Panc1 (cell line): ENCODE measurements around the gene FADS2. TPM values are rescaled to one million over a fixed set of nuclear protein-coding genes. Genes with fewer than 3 reads are reported as not detected.

Experiments used
- ATAC-seq: fragments of 200-7000 bp; cut with Tn5 transposase; 2 replicates; pipeline ENCODE4 v1.9.1; 2020; ENCODE audit warnings: mild to moderate bottlenecking, moderate library complexity
- BruUV-seq: library from RNA; stranded (reverse); fragments of 400-500 nt; replicated peaks from 2 replicates; lab custom pipeline; 2021; lab: Mats Ljungman, UMichigan
- CTCF ChIA-PET: fragments of 300-600 bp; sonication (Branson Sonifier 250); formaldehyde crosslinking; loops from one replicate; lab custom pipeline; 2022; ENCODE audit warnings: antibody characterized with exemption; lab: Charles Lee
- POLR2A ChIA-PET: fragments of 300-600 bp; sonication (Branson Sonifier 250); formaldehyde crosslinking; loops from one replicate; lab custom pipeline; 2022; ENCODE audit warnings: antibody characterized with exemption; lab: Charles Lee
- DNase-seq: peaks from one replicate; pipeline ENCODE4 v3.0.0-alpha.2; 2010; ENCODE audit warnings: low read depth, low spot score
- H3K27ac ChIP-seq: 2 replicates; pipeline ENCODE4 v1.5.1; 2011; ENCODE audit warnings: mild to moderate bottlenecking, low read length, inconsistent platforms
- H3K27me3 ChIP-seq: fragments of 200-500 bp; sonication (Bioruptor generic); 2 replicates; pipeline ENCODE4 v1.6.0; 2014; ENCODE audit warnings: low read length, inconsistent platforms; ENCODE audit not compliant: control insufficient read depth, insufficient read depth
- H3K36me3 ChIP-seq: fragments of 200-500 bp; sonication (Bioruptor generic); 2 replicates; pipeline ENCODE4 v1.5.1; 2014; ENCODE audit warnings: inconsistent platforms, mild to moderate bottlenecking, low read length, moderate library complexity; ENCODE audit not compliant: control insufficient read depth, insufficient read depth
- H3K4me1 ChIP-seq: 2 replicates; pipeline ENCODE4 v1.5.1; 2011; ENCODE audit warnings: inconsistent platforms, mild to moderate bottlenecking, low read length, moderate library complexity; ENCODE audit not compliant: control insufficient read depth, insufficient read depth
- H3K4me3 ChIP-seq, 2 experiments: 2 replicates each; pipeline ENCODE4 v1.5.1; 2011 to 2012; ENCODE audit warnings: low read depth in 2 of 2, low read length in 2 of 2, mild to moderate bottlenecking in 2 of 2, inconsistent platforms in 1 of 2, moderate library complexity in 1 of 2
- H3K9me3 ChIP-seq: fragments of 200-500 bp; sonication (Bioruptor generic); 2 replicates; pipeline ENCODE4 v1.5.1; 2014; ENCODE audit warnings: low read depth, mild to moderate bottlenecking, inconsistent platforms, low read length, moderate library complexity; ENCODE audit not compliant: control insufficient read depth, insufficient read depth
- POLR2AphosphoS5 ChIP-seq: IDR thresholded peaks from 2 replicates; pipeline ENCODE4 v1.6.1; 2012; ENCODE audit warnings: mild to moderate bottlenecking, low read depth, low read length, moderate library complexity
- SIN3A ChIP-seq: IDR thresholded peaks from 2 replicates; pipeline ENCODE4 v1.6.1; 2012; ENCODE audit warnings: low read depth, mild to moderate bottlenecking, low read length, moderate library complexity, borderline replicate concordance; ENCODE audit not compliant: insufficient read depth
- TCF7L2 ChIP-seq: IDR thresholded peaks from 2 replicates; pipeline ENCODE4 v1.6.1; 2011; ENCODE audit warnings: mild to moderate bottlenecking, low read depth, low read length, inconsistent platforms
- in situ Hi-C: cut with HindIII; loops from 2 replicates; pipeline ENCODE4 v1.10.0; 2016; ENCODE audit warnings: low sequenced_read_pairs, low pct_unique_long_range_greater_than_20kb
- intact Hi-C: fragments of 100-400 bp; cut with micrococcal nuclease; formaldehyde crosslinking; loops from one replicate; pipeline ENCODE4 v1.10.0; 2022; ENCODE audit not compliant: unreplicated experiment
- total RNA-seq: library from RNA; stranded (reverse); gene quantifications from one replicate; pipeline ENCODE4 v1.2.1, GENCODE V29; 2021; ENCODE audit not compliant: unreplicated experiment
- TF ChIP-seq, protein P1 (sequence below): fragments of 450-650 bp; IDR thresholded peaks from 2 replicates; pipeline ENCODE4 v1.5.1; 2017; ENCODE audit warnings: mild to moderate bottlenecking
- TF ChIP-seq, protein P2 (sequence below), 2 experiments: IDR thresholded peaks; 2 replicates each; pipeline ENCODE4 v1.6.1; 2011 to 2012; ENCODE audit warnings: low read depth in 2 of 2, control low read depth in 1 of 2, low read length in 1 of 2, mild to moderate bottlenecking in 1 of 2, moderate library complexity in 1 of 2; ENCODE audit not compliant: insufficient read depth in 1 of 2

FADS2 gene
- total RNA-seq, 1 experiment from 2014 or later, result 679 TPM

DNA sequence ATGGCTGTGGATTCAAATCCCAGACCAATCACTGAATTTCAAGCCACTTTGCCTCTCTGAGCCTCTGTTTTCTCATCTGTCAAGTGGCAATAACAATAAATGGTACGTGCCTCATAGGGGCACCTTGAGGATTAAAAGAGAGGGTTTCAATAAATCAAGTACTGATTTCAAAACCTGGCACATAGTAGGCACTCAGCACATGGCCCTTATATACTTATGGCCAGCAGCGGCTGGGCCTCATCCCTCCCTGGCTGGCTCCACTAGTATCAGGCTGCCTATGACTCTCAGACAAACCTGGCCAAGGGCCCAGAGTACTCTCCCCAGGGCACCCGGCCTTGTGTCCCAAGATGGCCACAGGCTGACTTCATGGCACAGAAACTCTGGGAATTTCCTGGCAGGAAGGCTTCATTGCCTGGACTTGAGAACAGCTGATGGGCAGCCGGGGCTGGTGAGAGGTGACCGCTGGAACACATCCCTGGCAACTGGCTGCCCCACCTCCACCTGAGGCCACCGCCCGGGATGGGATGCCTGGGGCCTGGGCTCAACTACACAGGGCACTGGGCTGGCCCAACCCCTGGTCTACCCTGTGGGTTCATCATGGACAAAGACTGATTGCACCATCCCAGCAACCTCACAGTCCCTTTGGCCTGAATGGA, 59.9 kb downstream of the FADS2 start:
- DNase-seq, result no peak
- CTCF ChIA-PET, result no interaction called here
- H3K4me1 ChIP-seq, result peaks cover 8% of the 10 kb centered on the region
- no TSS peak for BruUV-seq
- H3K27ac ChIP-seq, result no peak overlapping the region
- no peaks in the 10 kb centered on the region for H3K36me3 ChIP-seq
- intact Hi-C loops, result no loop called here
- no peaks in the 10 kb centered on the region for H3K9me3 ChIP-seq
- POLR2A ChIA-PET, result no interaction called here
- in situ Hi-C loops, result no loop called here
- H3K27me3 ChIP-seq, result no peaks in the 10 kb centered on the region
- TF ChIP-seq, protein P1, sequence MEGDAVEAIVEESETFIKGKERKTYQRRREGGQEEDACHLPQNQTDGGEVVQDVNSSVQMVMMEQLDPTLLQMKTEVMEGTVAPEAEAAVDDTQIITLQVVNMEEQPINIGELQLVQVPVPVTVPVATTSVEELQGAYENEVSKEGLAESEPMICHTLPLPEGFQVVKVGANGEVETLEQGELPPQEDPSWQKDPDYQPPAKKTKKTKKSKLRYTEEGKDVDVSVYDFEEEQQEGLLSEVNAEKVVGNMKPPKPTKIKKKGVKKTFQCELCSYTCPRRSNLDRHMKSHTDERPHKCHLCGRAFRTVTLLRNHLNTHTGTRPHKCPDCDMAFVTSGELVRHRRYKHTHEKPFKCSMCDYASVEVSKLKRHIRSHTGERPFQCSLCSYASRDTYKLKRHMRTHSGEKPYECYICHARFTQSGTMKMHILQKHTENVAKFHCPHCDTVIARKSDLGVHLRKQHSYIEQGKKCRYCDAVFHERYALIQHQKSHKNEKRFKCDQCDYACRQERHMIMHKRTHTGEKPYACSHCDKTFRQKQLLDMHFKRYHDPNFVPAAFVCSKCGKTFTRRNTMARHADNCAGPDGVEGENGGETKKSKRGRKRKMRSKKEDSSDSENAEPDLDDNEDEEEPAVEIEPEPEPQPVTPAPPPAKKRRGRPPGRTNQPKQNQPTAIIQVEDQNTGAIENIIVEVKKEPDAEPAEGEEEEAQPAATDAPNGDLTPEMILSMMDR, result no peak
- TF ChIP-seq TCF7L2, result no peak
- no peak for TF ChIP-seq SIN3A
- TF ChIP-seq, protein P2, sequence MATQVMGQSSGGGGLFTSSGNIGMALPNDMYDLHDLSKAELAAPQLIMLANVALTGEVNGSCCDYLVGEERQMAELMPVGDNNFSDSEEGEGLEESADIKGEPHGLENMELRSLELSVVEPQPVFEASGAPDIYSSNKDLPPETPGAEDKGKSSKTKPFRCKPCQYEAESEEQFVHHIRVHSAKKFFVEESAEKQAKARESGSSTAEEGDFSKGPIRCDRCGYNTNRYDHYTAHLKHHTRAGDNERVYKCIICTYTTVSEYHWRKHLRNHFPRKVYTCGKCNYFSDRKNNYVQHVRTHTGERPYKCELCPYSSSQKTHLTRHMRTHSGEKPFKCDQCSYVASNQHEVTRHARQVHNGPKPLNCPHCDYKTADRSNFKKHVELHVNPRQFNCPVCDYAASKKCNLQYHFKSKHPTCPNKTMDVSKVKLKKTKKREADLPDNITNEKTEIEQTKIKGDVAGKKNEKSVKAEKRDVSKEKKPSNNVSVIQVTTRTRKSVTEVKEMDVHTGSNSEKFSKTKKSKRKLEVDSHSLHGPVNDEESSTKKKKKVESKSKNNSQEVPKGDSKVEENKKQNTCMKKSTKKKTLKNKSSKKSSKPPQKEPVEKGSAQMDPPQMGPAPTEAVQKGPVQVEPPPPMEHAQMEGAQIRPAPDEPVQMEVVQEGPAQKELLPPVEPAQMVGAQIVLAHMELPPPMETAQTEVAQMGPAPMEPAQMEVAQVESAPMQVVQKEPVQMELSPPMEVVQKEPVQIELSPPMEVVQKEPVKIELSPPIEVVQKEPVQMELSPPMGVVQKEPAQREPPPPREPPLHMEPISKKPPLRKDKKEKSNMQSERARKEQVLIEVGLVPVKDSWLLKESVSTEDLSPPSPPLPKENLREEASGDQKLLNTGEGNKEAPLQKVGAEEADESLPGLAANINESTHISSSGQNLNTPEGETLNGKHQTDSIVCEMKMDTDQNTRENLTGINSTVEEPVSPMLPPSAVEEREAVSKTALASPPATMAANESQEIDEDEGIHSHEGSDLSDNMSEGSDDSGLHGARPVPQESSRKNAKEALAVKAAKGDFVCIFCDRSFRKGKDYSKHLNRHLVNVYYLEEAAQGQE (IDR thresholded peaks at IDR 0.05; ENCODE audit: insufficient read depth in 1 of 2, low read depth in 2 of 2, low read length in 1 of 2), result no peak
- no peak overlapping the region for H3K4me3 ChIP-seq
- no peak for ATAC-seq

DNA sequence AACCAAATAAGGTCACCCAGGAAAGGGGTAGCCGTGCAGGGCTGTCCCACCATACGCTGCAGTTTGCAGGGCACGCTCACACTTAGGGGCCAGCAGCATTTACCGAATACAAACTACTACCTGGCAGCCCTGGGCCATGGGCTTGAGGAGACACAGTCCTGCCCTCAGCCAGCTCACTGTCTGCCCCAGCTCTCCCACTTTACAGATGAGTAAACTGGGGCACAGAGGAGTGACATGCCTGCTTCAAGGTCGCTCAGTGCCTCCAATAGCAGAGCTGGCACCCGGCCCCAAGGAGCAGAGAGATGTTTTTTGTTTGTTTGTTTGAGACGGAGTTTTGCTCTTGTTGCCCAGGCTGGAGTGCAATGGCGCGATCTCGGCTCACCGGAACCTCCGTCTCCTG, 60.5 kb downstream of the FADS2 start:
- no peak for ATAC-seq
- Histone ChIP-seq H3K4me1 (peaks cover 8% of the 10 kb centered on the region), H3K4me3 (no peak overlapping the region), H3K27me3 (no peaks in the 10 kb centered on the region), H3K9me3 (no peaks in the 10 kb centered on the region), H3K36me3 (no peaks in the 10 kb centered on the region), H3K27ac (no peak overlapping the region)
- CTCF ChIA-PET, result no interaction called here
- no TSS peak for BruUV-seq
- TF ChIP-seq POLR2AphosphoS5, result no peak
- TF ChIP-seq SIN3A, result no peak
- TF ChIP-seq, protein P2 (IDR thresholded peaks at IDR 0.05; ENCODE audit: insufficient read depth in 1 of 2, low read depth in 2 of 2, low read length in 1 of 2), result no peak
- TF ChIP-seq, protein P1, result no peak
- no peak for TF ChIP-seq TCF7L2
- in situ Hi-C loops, result no loop called here
- no peak for DNase-seq
- POLR2A ChIA-PET, result no interaction called here
- intact Hi-C loops, result no loop called here
